ENCODE results near the gene IGF1R. TPM values are rescaled to one million over a fixed set of nuclear protein-coding genes. Genes with fewer than 3 reads are reported as not detected.

Gene IGF1R
- total and polyA plus RNA-seq, 2 of the 8 experiments (the other 6 are each of a cell fraction or from before 2014, with no cell fraction given) = 32.9 to 109 TPM

DNA sequence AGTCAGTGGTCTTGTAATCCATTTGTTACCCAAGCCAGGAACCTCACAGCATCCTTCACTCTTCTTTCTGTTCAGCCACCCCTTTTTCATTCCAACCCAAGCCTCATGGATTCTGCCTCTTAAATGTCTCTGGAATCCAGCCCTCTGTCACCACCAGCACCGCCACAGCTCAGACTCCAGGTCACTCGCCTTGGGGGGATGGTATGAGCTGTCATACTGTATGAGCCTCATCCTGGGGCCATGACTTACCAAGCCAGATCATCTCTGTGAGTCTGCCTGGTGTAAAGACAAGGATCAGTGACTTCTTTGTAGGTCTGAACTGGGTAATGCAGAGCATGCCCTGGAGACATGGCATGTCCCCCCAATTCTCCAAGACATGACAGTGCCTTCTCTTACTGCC is 279.7 kb downstream of the IGF1R start:
- ChIA-PET CTCF (ENCODE audit: partially characterized antibody) (interaction anchor here (0.6 to 1.3 kb wide), 4 partner anchors 23 to 150 kb away, joined by 3 to 6 read pairs (median 4); no protein-coding TSS in a partner anchor), POLR2A (ENCODE audit: partially characterized antibody) (interaction anchor here (0.6 kb wide), 1 partner anchor 168 kb away, joined by 4 read pairs; no protein-coding TSS in a partner anchor)
- Histone ChIP-seq H3K4me2 (ENCODE audit: insufficient read depth in 1 of 2, low read depth in 2 of 2, low read length in 2 of 2) (no peak overlapping the region), H3K79me2 (ENCODE audit: control insufficient read depth in 1 of 2, insufficient read depth in 2 of 2, low read length in 2 of 2) (no peaks in the 10 kb centered on the region), H2BK120ac (replicated peaks; ENCODE audit: low read depth, low read length) (no peak overlapping the region), H2BK20ac (ENCODE audit: low read length) (no peak overlapping the region), H3K4me3 (ENCODE audit: extremely low read depth in 1 of 4, insufficient read depth in 2 of 4, low read depth in 3 of 4, low read length in 4 of 4) (no peak overlapping the region), H3K4me1 (replicated peaks in 1 of 4; ENCODE audit: control insufficient read depth in 3 of 4, insufficient read depth in 4 of 4, low read length in 3 of 4) (no peaks in the 10 kb centered on the region), H2AK5ac (ENCODE audit: low read depth, low read length) (no peak overlapping the region), H4K8ac (ENCODE audit: extremely low read depth, insufficient read depth, low read length) (no peak overlapping the region), H3K27ac (ENCODE audit: low read depth, low read length) (no peak overlapping the region), H3K9ac (replicated peaks in 1 of 4; ENCODE audit: extremely low read depth in 1 of 4, low read depth in 3 of 4, low read length in 3 of 4) (no peak overlapping the region), H3K23ac (ENCODE audit: insufficient read length) (no peak overlapping the region), H4K20me1 (replicated peaks in 1 of 2; ENCODE audit: control insufficient read depth in 1 of 2, insufficient read depth in 2 of 2, low read length in 2 of 2) (peaks cover 0 to 3% of the 10 kb centered on the region in 2 experiments), H3K14ac (ENCODE audit: insufficient read length) (no peak overlapping the region), H3K23me2 (ENCODE audit: low read depth, low read length) (no peaks in the 10 kb centered on the region), H4K91ac (replicated peaks; ENCODE audit: insufficient read length, low read length) (no peak overlapping the region), H3K56ac (replicated peaks; ENCODE audit: insufficient read length, low read depth, low read length) (no peak overlapping the region), H2AFZ (ENCODE audit: low read length) (no peak overlapping the region), H3K27me3 (replicated peaks in 1 of 4; ENCODE audit: control insufficient read depth in 3 of 4, extremely low read depth in 1 of 4, insufficient read depth in 3 of 4, low read length in 3 of 4) (no peaks in the 10 kb centered on the region), H3K36me3 (ENCODE audit: control insufficient read depth in 2 of 4, insufficient read depth in 4 of 4, low read length in 3 of 4) (peaks cover 15 to 52% (median 38%) of the 10 kb centered on the region in 4 experiments), H2BK5ac (ENCODE audit: low read depth, low read length) (no peak overlapping the region), H2BK15ac (ENCODE audit: low read length) (no peak overlapping the region), H3K79me1 (ENCODE audit: low read depth, low read length) (no peaks in the 10 kb centered on the region; the same call in none of the 2 replicates), H3K18ac (ENCODE audit: extremely low read depth, low read length) (no peak overlapping the region), H4K5ac (ENCODE audit: insufficient read length, low read depth, low read length) (no peak overlapping the region), H2BK12ac (ENCODE audit: low read depth, low read length) (no peak overlapping the region), H3K4ac (replicated peaks; ENCODE audit: insufficient read length, low read depth, low read length) (no peak overlapping the region), H3K9me3 (ENCODE audit: insufficient read depth in 2 of 2, low read depth in 1 of 2, low read length in 1 of 2) (no peaks in the 10 kb centered on the region)
- FAIRE-seq = no peak
- no peak for TF ChIP-seq SP4 (IDR thresholded peaks at IDR 0.05; ENCODE audit: low read length)
- WGBS, 2 experiments (ENCODE audit: extremely low coverage in 1 of 2, insufficient coverage in 1 of 2, insufficient read length in 1 of 2, insufficient replicate concordance in 2 of 2, low coverage in 1 of 2, low lambda C conversion rate in 2 of 2, missing lambda C conversion rate in 1 of 2) = 93% methylated on average over 2 of the region's 2 CpGs; no CpG with 5 or more reads in 1 of the 2 experiments
- DNase-seq (ENCODE audit: low read depth in 1 of 2, low spot score in 2 of 2) = no peak
